AG20443 (cell line): ENCODE measurements around the gene UCN2.
A peak's percentile ranks its signal among the peaks of the same experiment; 100 is the strongest.
"Not testable (repeated sequence)": the region's sequence is repeated elsewhere in the genome, so short reads cannot be mapped to it uniquely, and the experiment has no call there.

Source experiments
- DNase-seq: peaks from one replicate; pipeline ENCODE4 v3.0.0; 2012; ENCODE audit warnings: low spot score, mixed read lengths

The UCN2 gene

DNA sequence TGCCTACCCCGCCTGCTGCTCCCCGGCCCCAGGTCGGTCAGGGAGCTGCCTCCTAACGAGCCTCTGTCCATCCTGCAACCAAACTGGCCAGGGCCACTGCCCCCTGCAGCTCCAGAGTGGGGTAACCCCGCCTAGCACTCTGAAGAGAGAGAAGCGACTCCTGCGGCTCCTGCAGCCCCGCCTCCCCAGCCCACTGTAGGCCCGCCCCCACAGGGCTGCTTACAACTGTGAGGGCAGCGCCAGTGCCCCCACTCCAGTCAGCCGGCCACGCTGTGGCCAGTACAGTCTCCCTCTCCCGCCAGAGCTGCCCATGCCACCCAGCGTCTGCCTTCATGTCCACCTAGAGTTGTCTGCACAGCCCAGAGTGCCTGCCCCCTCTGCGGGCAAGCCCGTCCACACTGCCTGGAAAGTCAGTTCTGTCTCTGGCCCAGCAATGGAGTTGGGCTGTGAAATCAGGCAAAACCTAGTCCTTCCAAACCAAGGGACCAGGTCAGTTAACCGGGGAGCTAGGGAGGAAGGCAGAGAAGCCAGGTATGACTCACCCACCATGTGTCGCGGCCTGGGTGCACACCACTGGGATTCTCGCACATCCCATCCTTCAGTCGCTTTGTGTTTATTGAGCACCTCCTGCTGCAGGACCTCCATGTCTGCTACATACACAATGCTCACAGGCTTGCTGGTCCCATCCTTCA, 2.4 kb downstream of the UCN2 start:
- DNase-seq: peak; percentile 68

DNA sequence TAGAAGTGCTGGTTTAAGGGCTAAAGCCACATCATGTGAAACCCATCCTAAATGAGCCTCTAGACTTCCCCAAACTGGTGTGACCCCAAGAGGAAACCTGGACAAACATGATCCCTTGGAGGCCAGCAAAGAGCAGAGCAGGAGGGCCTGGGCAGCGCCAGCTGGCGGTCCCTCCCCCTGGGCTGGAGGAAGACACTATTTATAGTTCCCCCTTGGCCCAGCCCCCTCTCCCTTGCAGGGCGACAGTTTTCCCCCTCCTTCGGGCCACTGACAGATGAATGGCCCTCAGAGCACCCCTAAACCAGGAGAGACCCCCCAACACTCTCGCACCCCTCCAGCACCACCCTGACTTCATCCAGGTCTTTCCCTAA, 2.9 kb downstream of the UCN2 start:
- no peak for DNase-seq

DNA sequence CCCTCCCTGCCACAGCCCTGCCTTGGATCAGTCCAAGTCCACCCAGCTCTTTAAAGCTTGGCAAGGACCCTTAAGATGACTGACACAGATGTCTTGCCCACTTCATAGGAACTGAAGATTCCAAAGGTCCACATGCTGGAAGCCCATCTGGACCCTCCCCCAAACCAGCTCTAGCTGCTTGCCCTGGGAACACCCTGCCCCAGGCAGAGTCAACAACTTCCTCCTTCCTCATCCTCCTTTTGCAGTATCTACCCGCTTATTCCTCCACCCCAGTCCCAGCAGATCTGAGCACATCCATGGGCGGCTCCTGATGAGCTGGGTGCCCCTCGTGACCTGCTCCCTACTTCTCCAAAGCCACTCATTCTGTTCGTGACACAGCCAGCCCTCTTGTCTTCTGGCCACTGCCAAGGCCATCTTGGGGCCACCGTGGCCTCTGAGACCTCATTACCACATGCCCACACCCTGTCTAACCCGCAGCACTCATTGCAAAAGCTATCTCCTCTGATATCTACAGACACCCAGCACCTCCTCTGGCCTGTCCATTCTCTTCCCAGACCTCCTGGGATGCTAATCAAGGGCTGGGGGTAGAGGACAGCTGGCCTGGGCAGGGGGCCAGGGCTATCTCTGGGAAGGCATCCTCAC, 5.0 kb downstream of the UCN2 start:
- no peak for DNase-seq

DNA sequence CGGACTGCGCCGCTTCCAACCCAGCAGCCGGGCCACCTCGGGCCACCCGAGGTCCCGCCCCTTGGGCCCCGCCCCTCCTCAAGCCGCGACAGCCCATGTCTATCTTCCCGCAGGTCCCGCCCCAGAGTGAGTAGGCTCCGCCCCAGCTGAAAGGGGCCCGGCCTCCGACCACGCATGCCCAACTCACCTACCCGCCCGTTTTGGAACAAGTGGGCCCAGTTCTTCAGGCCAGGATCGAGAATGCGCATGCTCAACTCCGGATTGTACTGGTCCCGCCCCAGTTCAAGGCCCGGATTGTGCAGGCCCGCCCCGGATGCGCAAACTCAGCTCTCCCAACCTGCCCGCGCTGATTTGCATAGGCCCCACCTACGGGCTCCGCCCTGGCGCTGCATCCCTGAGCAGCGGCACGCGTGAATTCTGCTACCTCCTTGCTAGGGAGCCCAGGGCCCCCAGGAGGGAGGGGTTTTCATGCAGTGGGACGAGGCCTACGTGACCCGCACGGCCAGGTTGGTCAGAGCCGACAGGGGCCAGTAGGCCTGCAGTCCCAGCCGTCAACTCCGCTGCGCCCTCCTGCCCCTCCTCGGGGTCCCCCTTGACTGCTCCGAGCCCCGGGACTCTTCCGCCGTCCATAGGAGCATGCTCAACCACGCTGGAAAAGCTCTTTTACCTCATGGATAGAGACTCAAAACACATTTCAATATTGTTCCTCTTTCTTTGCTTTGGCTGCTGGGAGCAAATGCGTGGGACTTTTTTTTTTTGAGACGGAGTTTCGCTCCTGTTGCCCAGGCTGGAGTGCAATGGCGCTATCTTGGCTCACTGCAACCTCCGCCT, 6.6 kb downstream of the UCN2 start, which contains the start of gene PFKFB4:
Gene PFKFB4 (minus strand): TSS at position 8 of the 831 bp plus-strand sequence. CDS start 26 bp downstream, outside the sequence.
- peak; percentile 100 for DNase-seq

DNA sequence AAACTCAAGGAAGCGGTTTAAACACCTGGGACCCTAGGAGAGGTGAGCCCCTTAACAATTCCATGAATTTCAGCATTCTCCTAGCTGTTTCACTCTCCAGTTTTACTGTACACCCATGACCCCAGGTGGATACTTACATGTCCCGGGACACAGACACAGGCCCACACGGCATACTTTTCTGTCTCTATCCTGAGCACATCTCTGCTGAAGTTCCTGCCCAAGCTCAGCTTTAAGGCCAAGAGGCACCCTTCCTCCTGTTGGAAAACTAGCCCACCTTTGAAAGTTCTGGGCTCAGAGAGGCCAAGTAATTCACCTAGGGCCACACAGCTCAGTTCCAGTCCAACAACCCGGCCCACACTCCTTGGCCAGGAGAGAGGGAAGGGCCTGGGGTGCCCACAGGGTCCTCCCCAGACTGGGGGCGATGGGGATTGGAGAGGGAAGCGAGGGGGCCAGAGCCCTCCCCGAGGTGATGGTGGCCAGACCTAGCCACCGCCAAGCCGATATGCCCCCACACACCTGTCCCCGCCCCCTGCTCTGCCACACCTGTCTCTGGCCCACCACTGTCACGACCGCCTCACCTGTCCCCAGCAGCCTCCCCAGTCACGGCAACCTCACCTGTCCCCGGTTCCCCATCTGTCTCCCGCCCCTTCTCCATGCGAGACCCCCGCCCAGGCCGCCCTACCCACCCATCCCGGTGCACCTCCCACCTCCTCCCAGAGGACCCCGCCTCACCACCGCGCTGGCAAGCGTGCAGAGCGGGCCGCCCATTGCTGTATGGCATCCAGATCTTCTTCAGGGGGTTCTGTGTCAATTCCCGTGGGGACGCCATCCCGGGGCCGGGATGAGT, 7.4 kb downstream of the UCN2 start:
- no peak for DNase-seq

DNA sequence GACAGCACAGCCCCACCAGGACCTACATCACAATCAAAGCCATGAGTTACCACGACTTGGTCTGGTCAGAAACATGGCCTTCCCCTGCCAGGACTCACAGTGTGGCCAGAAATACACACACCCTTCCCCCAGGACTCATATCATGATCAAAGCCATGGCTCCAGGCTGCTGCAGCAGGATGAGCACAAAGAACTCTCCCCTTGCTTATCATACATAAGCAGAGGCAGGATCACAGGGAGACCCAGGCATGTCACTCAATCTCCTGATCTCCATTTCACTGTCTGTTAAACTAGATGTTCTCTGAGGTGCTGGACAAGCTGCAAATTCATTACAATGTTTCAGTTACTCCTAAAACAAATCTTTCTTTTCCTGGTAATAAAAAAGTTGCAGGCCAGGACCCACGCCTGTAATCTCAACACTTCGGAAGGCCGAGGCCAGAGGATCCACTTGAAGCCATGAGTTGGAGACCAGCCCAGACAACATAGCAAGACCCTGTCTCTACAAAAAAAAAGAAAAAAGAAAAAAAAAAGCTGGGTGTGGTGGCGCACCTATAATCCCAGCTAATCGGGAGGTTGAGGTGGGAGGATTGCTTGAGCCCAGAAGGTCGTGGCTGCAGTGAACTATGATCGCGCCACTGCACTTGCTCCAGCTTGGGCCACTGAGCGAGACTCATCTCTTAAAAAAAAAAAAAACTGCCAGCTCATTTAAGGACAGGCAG, 8.2 kb downstream of the UCN2 start:
- no peak for DNase-seq

DNA sequence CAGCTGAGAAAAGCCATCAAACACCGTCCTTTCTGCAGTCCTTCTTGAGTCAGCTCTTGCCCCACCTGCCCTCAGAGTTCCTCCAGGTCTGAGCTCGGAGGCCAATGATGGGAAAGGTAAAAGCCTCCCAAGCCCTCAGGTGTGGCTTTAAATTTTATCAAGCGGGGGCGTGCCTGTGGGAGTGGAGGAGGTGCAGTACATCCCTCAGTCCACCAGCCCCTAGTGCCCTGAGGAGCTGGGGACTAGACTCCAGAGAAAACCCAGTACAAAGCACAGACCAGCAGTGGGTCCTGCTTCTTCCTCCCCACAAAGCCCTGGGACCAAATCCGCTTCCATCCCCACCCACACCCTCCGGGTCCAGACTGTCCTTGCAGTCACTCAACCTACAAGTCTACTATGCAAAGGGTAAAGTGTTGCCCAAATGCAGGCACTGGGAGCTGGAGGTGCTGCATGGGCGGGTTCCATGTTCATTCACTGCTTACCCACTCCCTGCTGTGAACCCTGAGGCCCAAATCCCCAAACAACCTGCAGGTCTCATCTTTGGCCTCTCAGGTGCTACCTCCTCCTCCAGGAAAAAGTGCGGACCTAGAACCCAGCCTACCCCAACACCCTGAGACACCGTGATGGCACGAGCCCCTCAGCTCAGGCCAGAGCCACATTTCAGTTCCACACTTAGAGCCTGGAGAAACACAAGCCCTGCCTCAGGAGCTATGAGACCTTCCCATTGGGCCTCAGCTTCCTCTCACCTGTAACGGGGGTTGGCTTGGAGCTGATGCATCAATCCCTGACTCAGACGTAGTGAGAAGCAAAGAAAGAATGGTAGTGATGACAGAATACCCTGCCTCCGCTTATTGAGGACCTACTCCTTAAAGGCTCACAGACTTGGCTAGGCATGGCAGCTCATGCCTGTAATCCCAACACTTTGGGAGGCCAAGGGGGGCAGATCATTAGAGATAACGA, 9.4 kb downstream of the UCN2 start:
- no peak for DNase-seq

DNA sequence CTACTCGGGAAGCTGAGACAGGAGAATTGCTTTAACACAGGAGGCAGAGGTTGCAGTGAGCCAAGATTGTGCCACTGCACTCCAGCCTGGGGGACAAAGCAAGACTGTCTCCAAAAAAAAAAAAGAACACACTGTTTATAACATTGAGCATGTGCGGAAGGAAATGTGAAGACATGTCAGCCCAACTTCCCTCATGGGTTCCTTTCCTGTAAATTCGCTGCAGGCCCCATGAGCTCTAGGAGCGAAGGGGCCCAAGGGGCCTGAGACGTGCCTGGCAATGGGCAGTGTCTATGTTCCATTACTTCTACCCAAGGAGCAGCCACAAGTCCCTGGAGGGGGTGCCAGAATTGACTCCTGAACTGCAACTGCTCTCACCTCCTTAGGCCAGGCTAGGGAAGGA, 10.2 kb downstream of the UCN2 start:
- no peak for DNase-seq

DNA sequence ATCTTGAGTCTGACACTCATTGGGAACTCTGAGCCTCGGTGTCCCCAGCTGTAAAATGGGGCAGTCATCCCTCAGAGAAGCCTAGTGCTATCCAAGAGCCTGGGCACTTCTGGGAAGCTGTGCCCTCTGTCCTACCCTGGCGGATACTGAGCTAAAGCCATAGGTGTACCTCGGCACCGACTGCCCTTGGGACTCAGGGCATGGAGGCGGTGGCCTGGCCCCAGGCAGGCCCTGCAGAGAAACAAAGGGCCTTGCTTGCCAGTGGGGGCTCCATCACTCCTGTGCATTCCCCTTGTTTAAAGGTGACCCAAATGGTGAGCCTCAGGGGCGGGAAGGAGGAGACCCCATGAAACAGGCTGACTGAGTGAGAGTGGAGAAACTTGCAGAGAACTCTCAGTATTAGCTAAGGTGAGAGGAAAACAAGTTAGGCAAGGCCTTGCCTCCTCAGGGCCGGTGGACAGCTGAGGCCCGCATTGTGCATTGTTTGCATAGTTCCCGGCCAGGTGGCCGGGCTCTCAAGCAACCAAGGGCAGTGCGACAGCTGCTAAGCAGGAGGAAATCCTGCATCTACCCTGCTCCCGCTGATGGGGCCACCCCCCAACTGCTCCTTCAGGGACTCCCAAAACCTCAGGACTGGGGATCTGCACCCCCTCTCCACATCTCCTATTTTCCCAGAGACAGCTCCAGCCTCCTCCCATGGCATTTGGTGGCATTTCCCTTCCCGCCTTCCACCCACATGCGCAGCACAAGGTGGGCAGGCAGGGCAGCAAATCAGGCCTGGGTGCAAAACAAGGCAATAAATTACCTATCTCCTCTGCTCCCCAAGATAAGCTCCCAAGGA, 11.2 kb downstream of the UCN2 start:
- DNase-seq: no peak

DNA sequence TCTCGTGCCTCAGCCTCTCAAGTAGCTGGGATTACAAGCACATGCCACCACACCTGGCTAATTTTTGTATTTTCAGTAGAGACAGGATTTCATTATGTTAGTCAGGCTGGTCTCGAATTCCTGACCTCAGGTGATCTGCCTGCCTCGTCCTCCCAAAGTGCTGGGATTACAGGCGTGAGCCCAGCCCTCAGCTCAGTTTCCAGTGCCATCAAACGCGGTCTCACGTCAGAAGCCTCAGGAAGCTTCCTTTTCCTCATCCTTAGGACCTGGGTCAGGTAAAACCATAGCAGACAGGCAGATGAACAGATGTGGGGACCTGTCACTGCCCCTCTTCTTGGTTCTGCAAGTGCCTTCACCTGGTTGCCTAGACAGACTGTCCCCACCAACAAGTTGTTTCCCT, 11.9 kb downstream of the UCN2 start:
- not testable (repeated sequence) for DNase-seq

DNA sequence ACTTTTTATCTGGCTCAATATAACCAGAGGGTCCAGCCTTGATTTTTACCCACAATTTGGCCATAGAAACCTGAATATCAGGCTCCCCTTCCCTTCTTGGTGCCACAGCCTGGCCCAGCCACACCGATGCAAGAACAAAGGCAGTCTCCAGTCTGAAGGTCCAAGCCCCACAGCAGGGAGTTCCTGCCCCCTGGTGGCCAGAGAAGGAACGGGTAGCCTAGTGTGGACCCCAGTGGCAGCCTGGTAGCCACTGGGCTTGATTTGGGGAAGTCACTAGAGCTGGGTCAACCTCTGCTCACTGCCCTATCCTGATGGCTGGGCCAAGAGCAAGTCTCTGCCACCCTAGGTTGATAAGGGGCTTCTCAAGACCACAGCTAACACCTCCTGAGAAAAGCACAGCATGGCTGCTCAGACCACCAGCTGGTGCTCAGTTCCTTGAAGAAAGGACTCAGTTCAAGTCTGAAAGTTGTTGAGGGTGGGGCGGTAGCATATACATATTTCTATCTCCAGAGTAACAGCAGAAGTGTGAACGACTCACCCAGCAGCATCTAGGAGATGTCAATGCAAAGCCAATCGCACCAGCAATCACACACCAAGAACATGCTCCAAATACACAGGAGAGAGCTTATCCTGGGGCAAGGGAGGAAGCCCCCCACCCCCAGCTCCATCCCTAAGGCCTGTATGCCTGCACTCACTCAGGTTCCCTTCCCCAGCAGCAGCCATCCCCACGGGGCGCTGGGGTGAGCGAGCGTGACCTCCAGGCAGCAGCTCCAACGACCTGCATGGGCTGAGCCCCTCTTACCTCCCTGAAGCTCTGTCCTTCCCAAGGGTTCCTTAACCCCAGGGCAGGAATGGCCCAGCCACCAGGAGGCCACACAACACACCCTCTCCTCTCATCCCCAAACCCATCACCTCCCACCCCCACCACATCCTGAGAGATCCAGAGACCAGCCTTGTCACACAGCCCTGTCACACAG, 14.6 kb downstream of the UCN2 start:
- DNase-seq: peak; percentile 88

DNA sequence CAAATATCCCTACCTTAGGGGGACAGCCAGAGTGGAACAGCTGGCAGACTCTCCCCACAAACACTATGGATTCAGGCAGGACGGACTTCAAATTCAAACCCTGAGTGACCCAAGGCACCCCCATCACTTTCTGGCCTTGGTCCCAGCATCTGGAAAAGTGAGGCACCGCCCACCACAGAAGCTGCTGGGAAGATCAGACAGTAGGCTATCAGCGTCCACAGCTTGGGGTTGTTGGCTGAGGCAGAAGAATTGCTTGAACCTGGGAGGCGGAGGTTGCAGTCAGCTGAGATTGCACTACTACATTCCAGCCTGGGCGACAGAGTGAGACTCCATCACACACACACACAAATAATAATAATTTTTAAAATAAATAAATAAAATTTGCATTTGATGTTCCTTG, 15.5 kb downstream of the UCN2 start:
- no peak for DNase-seq

DNA sequence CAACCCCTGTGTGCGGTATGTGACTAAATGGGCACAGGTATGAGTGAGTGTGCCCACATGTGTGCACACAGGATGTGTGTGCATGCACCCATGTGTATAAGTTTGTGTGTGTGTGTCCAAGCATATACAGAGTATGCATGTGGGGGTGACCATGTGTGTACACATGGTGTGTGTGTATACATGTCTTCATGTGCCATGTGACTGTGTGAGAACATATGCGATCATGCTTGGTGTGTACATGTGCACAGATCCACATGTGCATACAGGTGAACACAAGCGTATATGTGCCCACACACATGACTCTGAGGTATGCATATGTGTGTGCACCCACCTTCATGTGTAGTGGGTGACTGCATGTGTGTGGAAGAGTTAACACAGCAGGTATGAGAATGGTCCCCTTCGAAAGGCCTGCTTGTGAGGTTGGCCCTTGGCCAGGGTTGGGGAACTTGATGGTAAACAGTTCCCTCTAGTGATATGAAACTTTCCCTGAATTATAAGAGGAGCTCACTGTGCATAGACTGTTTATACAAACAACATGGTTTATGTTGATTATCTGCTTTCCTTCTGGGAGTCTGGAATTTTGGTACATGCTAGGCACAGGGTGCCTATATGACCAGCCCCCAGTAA, 17.3 kb downstream of the UCN2 start:
- DNase-seq: no peak

DNA sequence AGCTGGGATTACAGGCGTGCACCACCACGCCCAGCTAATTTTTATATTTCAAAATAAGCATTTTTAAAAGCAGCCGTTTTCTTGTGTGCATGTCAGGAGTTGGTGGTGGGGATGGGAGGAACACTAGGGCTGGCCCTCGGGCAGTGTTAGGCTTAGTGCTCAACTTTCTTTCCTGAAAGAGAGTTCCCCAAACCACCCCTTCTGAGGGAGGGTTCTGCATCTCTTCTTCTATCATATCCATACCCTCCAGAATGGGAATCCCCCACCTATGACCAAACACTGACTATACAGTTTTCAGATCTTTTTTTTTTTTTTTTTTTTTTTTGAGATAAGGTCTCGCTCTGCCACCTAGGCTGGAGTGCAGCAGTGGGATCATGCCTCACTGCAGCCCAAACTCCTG, 19.4 kb downstream of the UCN2 start:
- no peak for DNase-seq

DNA sequence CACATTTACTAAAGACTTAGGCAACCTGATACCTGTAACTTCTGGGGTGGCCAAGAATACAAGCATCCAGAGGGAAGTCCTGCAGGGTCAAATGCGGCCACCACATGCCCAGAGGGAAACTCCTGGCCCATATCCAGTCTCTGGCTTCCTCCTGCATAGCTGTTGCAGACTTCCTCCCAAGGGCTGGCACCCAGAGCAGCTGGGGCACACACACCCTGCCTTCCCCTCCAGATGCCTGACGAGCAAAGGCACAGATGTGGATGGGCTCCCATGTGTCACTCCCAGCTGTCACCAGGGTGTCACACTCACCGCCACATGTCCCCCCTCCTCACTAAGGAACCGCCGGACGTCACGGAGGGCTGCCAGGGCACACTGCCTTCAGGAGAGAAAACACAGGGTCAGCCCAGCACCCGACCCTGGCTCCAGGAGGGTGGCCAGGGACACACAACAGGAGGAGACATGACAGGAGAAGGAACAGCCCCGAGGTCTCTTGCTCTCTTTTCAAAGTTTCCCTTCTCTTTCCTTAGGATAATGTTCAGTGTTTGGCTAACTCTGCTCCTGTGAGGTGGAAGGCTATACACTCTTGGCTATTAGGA, 20.2 kb downstream of the UCN2 start:
- no peak for DNase-seq

DNA sequence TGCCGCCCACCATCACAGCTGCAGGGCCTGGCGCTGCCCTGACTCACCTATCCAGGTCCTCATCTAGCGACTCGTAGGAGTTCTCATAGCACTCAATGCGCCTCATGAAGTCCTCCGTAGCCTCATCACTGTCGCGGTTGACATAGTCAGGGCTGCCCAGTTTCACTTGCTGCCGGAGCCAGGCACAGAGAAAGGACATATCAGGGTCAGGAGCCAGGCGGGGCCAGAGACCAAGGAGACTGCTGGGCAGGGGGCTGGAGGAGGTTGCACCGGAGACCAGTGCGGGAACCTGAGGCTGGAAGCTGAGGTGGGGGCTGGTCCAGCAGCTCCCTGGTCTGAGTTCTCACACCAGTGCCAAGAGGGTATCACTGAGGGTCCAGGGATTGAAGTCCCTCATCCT, 25.1 kb downstream of the UCN2 start:
- DNase-seq: no peak

DNA sequence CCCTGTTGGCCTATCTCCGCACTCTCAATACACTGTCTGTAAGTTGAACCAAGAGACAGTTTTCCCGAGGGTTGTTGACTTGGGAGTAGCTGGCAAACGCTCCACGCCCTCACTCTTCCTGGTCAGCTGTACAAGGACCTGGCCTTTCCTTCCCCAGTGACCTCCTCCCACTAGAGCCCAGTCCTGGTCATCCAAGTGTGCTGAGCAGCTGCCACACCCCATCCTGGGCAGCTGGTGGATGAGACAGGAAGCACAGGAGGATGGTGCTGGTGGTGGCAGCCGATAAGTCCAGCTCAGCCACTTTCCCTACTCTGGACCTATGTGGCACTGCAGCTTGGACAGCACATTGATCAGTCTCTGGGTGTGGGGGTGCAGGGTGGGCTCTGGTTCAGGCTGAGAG, 26.8 kb downstream of the UCN2 start:
- DNase-seq: no peak
